C4-2B (cell line): ENCODE measurements around the gene IL19.

Experiments
- H3K27ac ChIP-seq: fragments of 450-650 bp; 2 replicates; pipeline ENCODE4 v1.5.1; 2017
- CTCF ChIP-seq: fragments of 450-650 bp; conservative IDR thresholded peaks from 2 replicates; pipeline ENCODE4 v1.5.1; 2017; ENCODE audit warnings: mild to moderate bottlenecking
- ZFX ChIP-seq: fragments of 450-650 bp; IDR thresholded peaks from 2 replicates; pipeline ENCODE4 v1.6.1; 2017

IL19 gene

GRCh38 chr1:206886831-206887230, 116.3 kb downstream of the IL19 start:
- H3K27ac ChIP-seq = no peak overlapping the region
- TF ChIP-seq CTCF = no peak
- no peak for TF ChIP-seq ZFX

- TF ChIP-seq ZFX = no peak
- TF ChIP-seq CTCF = no peak
- no peak overlapping the region for H3K27ac ChIP-seq
Measured at GRCh38 chr1:206887701-206888100, 117.1 kb downstream of the IL19 start.

- H3K27ac ChIP-seq = peak overlapping the region; percentile 26
- no peak for TF ChIP-seq CTCF
- no peak for TF ChIP-seq ZFX
Measured at GRCh38 chr1:206890125-206891060, 119.8 kb downstream of the IL19 start.

GRCh38 chr1:206891412-206891811, 120.8 kb downstream of the IL19 start:
- no peak for TF ChIP-seq CTCF
- TF ChIP-seq ZFX = no peak
- H3K27ac ChIP-seq = no peak overlapping the region
